DND-41 (cell line): ENCODE measurements around the gene TMEM18.

Source experiments
- ATAC-seq: fragments of 200-7000 bp; cut with Tn5 transposase; 3 replicates; pipeline ENCODE4 v1.9.1; 2021; ENCODE audit warnings: low read depth; ENCODE audit not compliant: insufficient read depth
- DNase-seq: peaks from one replicate; pipeline ENCODE4 v3.0.0-alpha.2; 2020
- H2AFZ ChIP-seq: 2 replicates; pipeline ENCODE4 v1.6.0; 2012; ENCODE audit warnings: low read depth, low read length
- H3K27ac ChIP-seq: 2 replicates; pipeline ENCODE4 v1.5.1; 2012; ENCODE audit warnings: low read length, inconsistent platforms
- H3K27me3 ChIP-seq: fragments of 200-600 bp; sonication (generic); 2 replicates; pipeline ENCODE4 v1.6.0; 2012; ENCODE audit warnings: low read length, mild to moderate bottlenecking, inconsistent platforms; ENCODE audit not compliant: insufficient read depth, poor library complexity
- H3K36me3 ChIP-seq: 2 replicates; pipeline ENCODE4 v1.5.1; 2012; ENCODE audit warnings: low read length, inconsistent platforms; ENCODE audit not compliant: insufficient read depth
- H3K4me1 ChIP-seq: 2 replicates; pipeline ENCODE4 v1.5.1; 2012; ENCODE audit warnings: mild to moderate bottlenecking, low read length; ENCODE audit not compliant: insufficient read depth
- H3K4me2 ChIP-seq: 2 replicates; pipeline ENCODE4 v1.6.0; 2012; ENCODE audit warnings: mild to moderate bottlenecking, moderate library complexity, low read length, inconsistent platforms; ENCODE audit not compliant: insufficient read depth
- H3K4me3 ChIP-seq, 2 experiments: fragments of 200-600 bp in 1 of 2; shearing (Covaris generic) in 1 of 2; 2 replicates each; pipeline ENCODE4 v1.5.1; 2012 to 2016; ENCODE audit warnings: inconsistent platforms in 2 of 2, low read length in 2 of 2, mild to moderate bottlenecking in 2 of 2, low read depth in 1 of 2, moderate library complexity in 1 of 2
- H3K79me2 ChIP-seq: 2 replicates; pipeline ENCODE4 v1.6.0; 2012; ENCODE audit warnings: low read length, inconsistent platforms; ENCODE audit not compliant: insufficient read depth
- H3K9ac ChIP-seq: 2 replicates; pipeline ENCODE4 v1.6.0; 2012; ENCODE audit warnings: low read depth, mild to moderate bottlenecking, inconsistent platforms, low read length, moderate library complexity
- H3K9me3 ChIP-seq: 2 replicates; pipeline ENCODE4 v1.5.1; 2012; ENCODE audit warnings: low read length, moderate library complexity, mild to moderate bottlenecking, inconsistent platforms; ENCODE audit not compliant: insufficient read depth, severe bottlenecking
- H4K20me1 ChIP-seq: 2 replicates; pipeline ENCODE4 v1.6.0; 2012; ENCODE audit warnings: low read length; ENCODE audit not compliant: insufficient read depth
- CTCF ChIP-seq: IDR thresholded peaks from 2 replicates; pipeline ENCODE4 v1.5.1; 2012; ENCODE audit warnings: borderline replicate concordance, low read length, moderate library complexity, mild to moderate bottlenecking; ENCODE audit not compliant: poor library complexity, severe bottlenecking; ENCODE audit errors: extremely low read depth
- EZH2 ChIP-seq: IDR thresholded peaks from 3 replicates; pipeline ENCODE4 v1.6.1; 2012; ENCODE audit warnings: borderline replicate concordance, low read depth, mild to moderate bottlenecking, moderate library complexity, low read length, inconsistent platforms; ENCODE audit not compliant: severe bottlenecking

Gene TMEM18

GRCh38 chr2:714005-714741, 37.0 kb upstream of the TMEM18 start:
- H3K9me3 ChIP-seq = no peaks in the 10 kb centered on the region
- TF ChIP-seq CTCF (peak; percentile 88), EZH2 (no peak)
- DNase-seq = peak; percentile 71
- H3K27me3 ChIP-seq = no peaks in the 10 kb centered on the region
- H3K4me2 ChIP-seq = no peak overlapping the region
- peak; percentile 81 for ATAC-seq
- H3K4me3 ChIP-seq = no peak overlapping the region
- H2AFZ ChIP-seq = no peak overlapping the region
- no peaks in the 10 kb centered on the region for H3K36me3 ChIP-seq
- no peaks in the 10 kb centered on the region for H4K20me1 ChIP-seq
- H3K9ac ChIP-seq = no peak overlapping the region
- H3K27ac ChIP-seq = peak overlapping the region; percentile 47
- no peaks in the 10 kb centered on the region for H3K79me2 ChIP-seq
- peaks cover 17% of the 10 kb centered on the region for H3K4me1 ChIP-seq

- Histone ChIP-seq H3K4me2 (no peak overlapping the region), H3K36me3 (no peaks in the 10 kb centered on the region), H3K4me1 (peaks cover 16% of the 10 kb centered on the region), H3K27me3 (no peaks in the 10 kb centered on the region), H3K4me3 (no peak overlapping the region), H3K79me2 (no peaks in the 10 kb centered on the region), H3K27ac (no peak overlapping the region), H2AFZ (no peak overlapping the region), H3K9ac (no peak overlapping the region), H3K9me3 (no peaks in the 10 kb centered on the region), H4K20me1 (no peaks in the 10 kb centered on the region)
- DNase-seq = no peak
- no peak for ATAC-seq
- TF ChIP-seq EZH2 (no peak), CTCF (no peak)
Measured at GRCh38 chr2:710867-711665, 33.9 kb upstream of the TMEM18 start.

- H3K27me3 ChIP-seq = no peaks in the 10 kb centered on the region
- peaks cover under 1% of the 10 kb centered on the region for H3K4me1 ChIP-seq
- no peak overlapping the region for H3K27ac ChIP-seq
- H3K9me3 ChIP-seq = no peaks in the 10 kb centered on the region
- H3K4me2 ChIP-seq = no peak overlapping the region
- no peak overlapping the region for H2AFZ ChIP-seq
- H3K4me3 ChIP-seq = no peak overlapping the region
- H3K79me2 ChIP-seq = no peaks in the 10 kb centered on the region
- H4K20me1 ChIP-seq = no peaks in the 10 kb centered on the region
- ATAC-seq (no peak), DNase-seq (no peak)
- H3K36me3 ChIP-seq = no peaks in the 10 kb centered on the region
- no peak for TF ChIP-seq EZH2
- no peak for TF ChIP-seq CTCF
- no peak overlapping the region for H3K9ac ChIP-seq
Measured at GRCh38 chr2:709138-709765, 32.0 kb upstream of the TMEM18 start.
